SK-N-SH (cell line): ENCODE data around the gene NUDT13. TPM values are rescaled to one million over a fixed set of nuclear protein-coding genes. Genes with fewer than 3 reads are reported as not detected.

Source experiments
- CTCF ChIA-PET: fragments of 300-600, 350-600 bp; formaldehyde crosslinking; extraction: SDS; loops from one replicate; lab custom pipeline; 2021; lab: Yijun Ruan, JAX
- POLR2A ChIA-PET: fragments of 350-600 bp; sonication (Branson Sonifier 250); formaldehyde crosslinking; extraction: SDS; loops from one replicate; lab custom pipeline; 2020; ENCODE audit warnings: antibody characterized with exemption, inconsistent platforms; lab: Yijun Ruan, JAX
- DNase-seq: peaks from one replicate; pipeline ENCODE4 v3.0.0; 2012
- H2AFZ ChIP-seq: fragments of 200-600 bp; sonication (generic); 2 replicates; pipeline ENCODE4 v1.8.1; 2016; ENCODE audit warnings: antibody characterized with exemption, mild to moderate bottlenecking, low read depth
- H3F3A ChIP-seq: fragments of 200-600 bp; sonication (generic); replicated peaks from 2 replicates; pipeline ENCODE3; 2016; ENCODE audit warnings: antibody characterized with exemption, mild to moderate bottlenecking; ENCODE audit not compliant: insufficient read depth
- H3K27ac ChIP-seq, 2 experiments: fragments of 200-500 bp in 1 of 2; fragments of 200-600 bp in 1 of 2; sonication (Bioruptor generic) in 1 of 2; sonication (generic), shearing (Covaris generic) in 1 of 2; 2 replicates each; pipeline versions ENCODE4 v1.5.1 to v1.6.1; 2014 to 2016; ENCODE audit warnings: low read depth in 2 of 2, inconsistent platforms in 1 of 2, low read length in 1 of 2, mild to moderate bottlenecking in 1 of 2, mixed read lengths in 1 of 2
- H3K27me3 ChIP-seq: fragments of 200-600 bp; sonication (generic), shearing (Covaris generic); 2 replicates; pipeline ENCODE4 v1.6.1; 2016; ENCODE audit warnings: mixed run types; ENCODE audit not compliant: insufficient read depth
- H3K36me3 ChIP-seq, 2 experiments: fragments of 200-500 bp in 1 of 2; fragments of 200-600 bp in 1 of 2; sonication (Bioruptor generic) in 1 of 2; sonication (generic) in 1 of 2; replicated peaks in 1 of 2; 2 replicates each; pipeline versions ENCODE3 to v1.5.1; 2014 to 2016; ENCODE audit warnings: low read length in 1 of 2, mild to moderate bottlenecking in 1 of 2; ENCODE audit not compliant: insufficient read depth in 2 of 2, control insufficient read depth in 1 of 2
- H3K4me1 ChIP-seq, 2 experiments: fragments of 200-500 bp in 1 of 2; fragments of 200-600 bp in 1 of 2; sonication (Bioruptor generic) in 1 of 2; sonication (generic), shearing (Covaris generic) in 1 of 2; 2 replicates each; pipeline versions ENCODE4 v1.5.1 to v1.6.1; 2014 to 2016; ENCODE audit warnings: low read depth in 1 of 2, low read length in 1 of 2, mixed run types in 1 of 2; ENCODE audit not compliant: insufficient read depth in 2 of 2, control insufficient read depth in 1 of 2
- H3K4me2 ChIP-seq: fragments of 200-600 bp; sonication (generic), shearing (Covaris generic); 2 replicates; pipeline ENCODE4 v1.6.1; 2017; ENCODE audit warnings: mixed run types
- H3K4me3 ChIP-seq, 2 experiments: fragments of 200-500 bp in 1 of 2; fragments of 200-600 bp in 1 of 2; sonication (Bioruptor generic) in 1 of 2; sonication (generic), shearing (Covaris generic) in 1 of 2; 2 replicates each; pipeline versions ENCODE4 v1.5.1 to v1.8.1; 2014 to 2016; ENCODE audit warnings: low read depth in 2 of 2, inconsistent platforms in 1 of 2, low read length in 1 of 2, mild to moderate bottlenecking in 1 of 2, mixed read lengths in 1 of 2, moderate library complexity in 1 of 2
- H3K79me2 ChIP-seq: fragments of 200-600 bp; sonication (generic); 2 replicates; pipeline ENCODE4 v1.8.1; 2017; ENCODE audit warnings: mild to moderate bottlenecking; ENCODE audit not compliant: insufficient read depth
- H3K9ac ChIP-seq: fragments of 200-600 bp; sonication (generic); 2 replicates; pipeline ENCODE4 v1.6.1; 2017; ENCODE audit warnings: mixed run types
- H3K9me2 ChIP-seq: fragments of 200-600 bp; sonication (generic); 2 replicates; pipeline ENCODE4 v1.6.1; 2017; ENCODE audit warnings: mixed run types
- H3K9me3 ChIP-seq: fragments of 200-600 bp; sonication (generic); 2 replicates; pipeline ENCODE4 v1.6.1; 2017; ENCODE audit warnings: mixed run types, mild to moderate bottlenecking, moderate library complexity
- H4K20me1 ChIP-seq: fragments of 200-600 bp; sonication (generic); 2 replicates; pipeline ENCODE4 v1.6.1; 2017; ENCODE audit warnings: mild to moderate bottlenecking, mixed run types; ENCODE audit not compliant: insufficient read depth
- ELF1 ChIP-seq: IDR thresholded peaks from 2 replicates; pipeline ENCODE4 v1.4.0; 2012
- EP300 ChIP-seq, 2 experiments: IDR thresholded peaks; 2 replicates each; pipeline versions ENCODE4 v1.4.0 to v1.6.1; 2012; ENCODE audit warnings: borderline replicate concordance in 1 of 2, low read depth in 1 of 2, low read length in 1 of 2
- FOXJ3 ChIP-seq: sonication (generic); formaldehyde crosslinking; IDR thresholded peaks from 2 replicates; pipeline ENCODE4 v1.5.1; 2020; ENCODE audit warnings: mild to moderate bottlenecking, missing genetic modification reagents
- FOXM1 ChIP-seq: IDR thresholded peaks from 2 replicates; pipeline ENCODE4 v1.4.0; 2012; ENCODE audit warnings: low read depth, mild to moderate bottlenecking
- GABPA ChIP-seq: IDR thresholded peaks from 2 replicates; pipeline ENCODE4 v1.4.0; 2012; ENCODE audit warnings: low read depth, mild to moderate bottlenecking
- GATA2 ChIP-seq: sonication (generic); formaldehyde crosslinking; IDR thresholded peaks from 2 replicates; pipeline ENCODE4 v1.5.0; 2020; ENCODE audit warnings: mild to moderate bottlenecking, missing genetic modification reagents
- MXI1 ChIP-seq: IDR thresholded peaks from 2 replicates; pipeline ENCODE4 v1.6.1; 2012; ENCODE audit warnings: mild to moderate bottlenecking, low read depth, low read length, improper control_type of control experiment
- NRF1 ChIP-seq: IDR thresholded peaks from 2 replicates; pipeline ENCODE4 v1.6.1; 2012; ENCODE audit warnings: low read depth, mild to moderate bottlenecking, low read length
- SMC3 ChIP-seq: IDR thresholded peaks from 2 replicates; pipeline ENCODE4 v1.6.1; 2012; ENCODE audit warnings: low read depth, low read length, improper control_type of control experiment
- WGBS: methylation state at CpG from one replicate; pipeline ENCODE4 v1.1.6; 2017; ENCODE audit warnings: low lambda C conversion rate; 5-methylcytosine and 5-hydroxymethylcytosine counted together
- polyA plus RNA-seq, 3 experiments: library from polyadenylated mRNA; depleted of rRNA; stranded (reverse); fragments of >200 nt; gene quantifications; 2 replicates each; pipeline ENCODE4 v1.2.3, GENCODE V29; 2012
- TF ChIP-seq, protein P1 (sequence below): IDR thresholded peaks from 2 replicates; pipeline ENCODE4 v1.4.0; 2012; ENCODE audit warnings: low read depth
- TF ChIP-seq, protein P2 (sequence below): IDR thresholded peaks from 2 replicates; pipeline ENCODE4 v1.4.0; 2012; ENCODE audit warnings: low read depth, borderline replicate concordance
- TF ChIP-seq, protein P3 (sequence below): IDR thresholded peaks from 2 replicates; pipeline ENCODE4 v1.6.1; 2012; ENCODE audit warnings: mild to moderate bottlenecking, low read depth, low read length, moderate library complexity
- TF ChIP-seq, protein P4 (sequence below): IDR thresholded peaks from 2 replicates; pipeline ENCODE4; 2012

The NUDT13 gene
- polyA plus RNA-seq, 1 of the 3 experiments (the other 2 are of a cell fraction): 3.4 TPM

DNA sequence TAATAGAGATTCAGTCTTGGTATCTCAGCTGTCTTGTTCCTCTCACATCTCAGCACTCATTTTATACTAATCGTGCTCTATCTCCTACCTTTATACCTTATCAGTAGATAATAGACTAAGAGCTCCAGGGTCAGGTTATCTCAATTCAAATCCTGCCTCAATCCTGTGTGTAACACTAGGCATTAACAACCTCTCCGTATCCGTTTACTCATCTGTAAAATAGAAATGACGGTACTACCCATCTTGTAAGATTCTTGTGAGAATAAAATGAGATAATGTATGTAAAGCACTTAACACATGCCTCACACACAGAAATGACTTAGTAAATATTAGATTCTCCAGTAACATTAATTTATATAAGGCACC lies 13.0 kb upstream of the NUDT13 start:
- TF ChIP-seq FOXM1 (no peak), GATA2 (CRISPR knock-in tag) (peak; percentile 32; the same call in 1 of the 2 replicates)
- peak; percentile 12 for DNase-seq
- peak overlapping the region; percentile 68 for H3K9ac ChIP-seq
- H3K9me2 ChIP-seq: no peaks in the 10 kb centered on the region
- no peaks in the 10 kb centered on the region for H3K36me3 ChIP-seq
- no peaks in the 10 kb centered on the region for H4K20me1 ChIP-seq
- ChIA-PET POLR2A (interaction anchor here (1.0 to 2.7 kb wide), 3 partner anchors 9 to 405 kb away, joined by 3 to 16 read pairs (median 3); partner anchors contain the start of genes MCU and NUDT13), CTCF (interaction anchor here (0.6 to 2.2 kb wide), 9 partner anchors 9 to 62 kb away, joined by 3 to 19 read pairs (median 3); partner anchors contain the start of gene NUDT13)
- H3K4me1 ChIP-seq: peaks cover 4% of the 10 kb centered on the region in 2 experiments; a peak in 3 of 4 replicates
- H3K79me2 ChIP-seq: peaks cover 35% of the 10 kb centered on the region
- H3K27me3 ChIP-seq: no peaks in the 10 kb centered on the region
- peaks cover 29% of the 10 kb centered on the region for H3F3A ChIP-seq
- peak overlapping the region; percentile 87 for H2AFZ ChIP-seq
- 59% methylated on average over 4 of the region's 4 CpGs for WGBS
- no peaks in the 10 kb centered on the region for H3K9me3 ChIP-seq
- peak overlapping the region; percentile 91 to 97 for H3K27ac ChIP-seq
- peak overlapping the region; percentile 44 to 87 for H3K4me3 ChIP-seq
- peak overlapping the region; percentile 61 for H3K4me2 ChIP-seq

DNA sequence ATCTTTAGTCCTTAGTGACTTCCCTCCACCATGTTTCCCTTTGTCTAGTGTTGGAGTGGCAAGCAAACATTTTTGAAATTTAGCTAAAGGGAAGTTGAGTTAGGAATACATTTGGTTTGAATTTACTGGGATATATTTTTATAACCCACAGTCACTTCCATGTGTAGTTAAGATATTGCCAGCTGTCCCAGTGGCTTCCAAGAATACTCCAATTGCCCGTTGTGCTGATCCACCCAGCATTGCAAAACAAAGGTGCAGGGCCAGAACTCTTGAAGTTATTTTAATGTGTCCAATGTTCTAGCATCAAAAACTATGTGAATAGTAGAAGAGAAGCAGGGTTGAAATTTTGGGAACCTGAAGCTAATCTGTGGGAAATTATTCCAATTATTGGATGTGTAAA lies 11.1 kb upstream of the NUDT13 start:
- Histone ChIP-seq H3K9me3 (no peaks in the 10 kb centered on the region), H3K4me3 (no peak overlapping the region), H3F3A (peaks cover 32% of the 10 kb centered on the region), H3K27me3 (no peaks in the 10 kb centered on the region), H2AFZ (no peak overlapping the region), H3K9ac (no peak overlapping the region), H3K79me2 (peaks cover 18% of the 10 kb centered on the region), H4K20me1 (no peaks in the 10 kb centered on the region), H3K4me1 (peaks cover 4% of the 10 kb centered on the region in 2 experiments; a peak in 2 of 4 replicates), H3K9me2 (no peaks in the 10 kb centered on the region), H3K27ac (no peak overlapping the region), H3K36me3 (no peaks in the 10 kb centered on the region), H3K4me2 (no peak overlapping the region)
- POLR2A ChIA-PET: interaction anchor here (0.9 kb wide), 1 partner anchor 11 kb away, joined by 8 read pairs; the partner anchor contains the start of gene NUDT13
- CTCF ChIA-PET: interaction anchor here (1.2 to 2.5 kb wide), 3 partner anchors 11 to 38 kb away, joined by 3 to 13 read pairs (median 4); partner anchors contain the start of gene NUDT13
- WGBS: 100% methylated on average over 1 of the region's 1 CpG
- no peak for TF ChIP-seq NRF1
- no peak for TF ChIP-seq FOXJ3 (CRISPR knock-in tag)
- no peak for TF ChIP-seq EP300 (IDR thresholded peaks at IDR 0.05; ENCODE audit: borderline replicate concordance in 1 of 2, low read depth in 1 of 2, low read length in 1 of 2)
- TF ChIP-seq GABPA: no peak
- TF ChIP-seq, protein P1, sequence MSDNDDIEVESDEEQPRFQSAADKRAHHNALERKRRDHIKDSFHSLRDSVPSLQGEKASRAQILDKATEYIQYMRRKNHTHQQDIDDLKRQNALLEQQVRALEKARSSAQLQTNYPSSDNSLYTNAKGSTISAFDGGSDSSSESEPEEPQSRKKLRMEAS: no peak
- TF ChIP-seq, protein P2, sequence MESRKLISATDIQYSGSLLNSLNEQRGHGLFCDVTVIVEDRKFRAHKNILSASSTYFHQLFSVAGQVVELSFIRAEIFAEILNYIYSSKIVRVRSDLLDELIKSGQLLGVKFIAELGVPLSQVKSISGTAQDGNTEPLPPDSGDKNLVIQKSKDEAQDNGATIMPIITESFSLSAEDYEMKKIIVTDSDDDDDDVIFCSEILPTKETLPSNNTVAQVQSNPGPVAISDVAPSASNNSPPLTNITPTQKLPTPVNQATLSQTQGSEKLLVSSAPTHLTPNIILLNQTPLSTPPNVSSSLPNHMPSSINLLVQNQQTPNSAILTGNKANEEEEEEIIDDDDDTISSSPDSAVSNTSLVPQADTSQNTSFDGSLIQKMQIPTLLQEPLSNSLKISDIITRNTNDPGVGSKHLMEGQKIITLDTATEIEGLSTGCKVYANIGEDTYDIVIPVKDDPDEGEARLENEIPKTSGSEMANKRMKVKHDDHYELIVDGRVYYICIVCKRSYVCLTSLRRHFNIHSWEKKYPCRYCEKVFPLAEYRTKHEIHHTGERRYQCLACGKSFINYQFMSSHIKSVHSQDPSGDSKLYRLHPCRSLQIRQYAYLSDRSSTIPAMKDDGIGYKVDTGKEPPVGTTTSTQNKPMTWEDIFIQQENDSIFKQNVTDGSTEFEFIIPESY: no peak
- no peak for TF ChIP-seq ELF1
- TF ChIP-seq MXI1: no peak
- TF ChIP-seq SMC3: no peak
- TF ChIP-seq, protein P3, sequence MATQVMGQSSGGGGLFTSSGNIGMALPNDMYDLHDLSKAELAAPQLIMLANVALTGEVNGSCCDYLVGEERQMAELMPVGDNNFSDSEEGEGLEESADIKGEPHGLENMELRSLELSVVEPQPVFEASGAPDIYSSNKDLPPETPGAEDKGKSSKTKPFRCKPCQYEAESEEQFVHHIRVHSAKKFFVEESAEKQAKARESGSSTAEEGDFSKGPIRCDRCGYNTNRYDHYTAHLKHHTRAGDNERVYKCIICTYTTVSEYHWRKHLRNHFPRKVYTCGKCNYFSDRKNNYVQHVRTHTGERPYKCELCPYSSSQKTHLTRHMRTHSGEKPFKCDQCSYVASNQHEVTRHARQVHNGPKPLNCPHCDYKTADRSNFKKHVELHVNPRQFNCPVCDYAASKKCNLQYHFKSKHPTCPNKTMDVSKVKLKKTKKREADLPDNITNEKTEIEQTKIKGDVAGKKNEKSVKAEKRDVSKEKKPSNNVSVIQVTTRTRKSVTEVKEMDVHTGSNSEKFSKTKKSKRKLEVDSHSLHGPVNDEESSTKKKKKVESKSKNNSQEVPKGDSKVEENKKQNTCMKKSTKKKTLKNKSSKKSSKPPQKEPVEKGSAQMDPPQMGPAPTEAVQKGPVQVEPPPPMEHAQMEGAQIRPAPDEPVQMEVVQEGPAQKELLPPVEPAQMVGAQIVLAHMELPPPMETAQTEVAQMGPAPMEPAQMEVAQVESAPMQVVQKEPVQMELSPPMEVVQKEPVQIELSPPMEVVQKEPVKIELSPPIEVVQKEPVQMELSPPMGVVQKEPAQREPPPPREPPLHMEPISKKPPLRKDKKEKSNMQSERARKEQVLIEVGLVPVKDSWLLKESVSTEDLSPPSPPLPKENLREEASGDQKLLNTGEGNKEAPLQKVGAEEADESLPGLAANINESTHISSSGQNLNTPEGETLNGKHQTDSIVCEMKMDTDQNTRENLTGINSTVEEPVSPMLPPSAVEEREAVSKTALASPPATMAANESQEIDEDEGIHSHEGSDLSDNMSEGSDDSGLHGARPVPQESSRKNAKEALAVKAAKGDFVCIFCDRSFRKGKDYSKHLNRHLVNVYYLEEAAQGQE: no peak
- TF ChIP-seq, protein P4, sequence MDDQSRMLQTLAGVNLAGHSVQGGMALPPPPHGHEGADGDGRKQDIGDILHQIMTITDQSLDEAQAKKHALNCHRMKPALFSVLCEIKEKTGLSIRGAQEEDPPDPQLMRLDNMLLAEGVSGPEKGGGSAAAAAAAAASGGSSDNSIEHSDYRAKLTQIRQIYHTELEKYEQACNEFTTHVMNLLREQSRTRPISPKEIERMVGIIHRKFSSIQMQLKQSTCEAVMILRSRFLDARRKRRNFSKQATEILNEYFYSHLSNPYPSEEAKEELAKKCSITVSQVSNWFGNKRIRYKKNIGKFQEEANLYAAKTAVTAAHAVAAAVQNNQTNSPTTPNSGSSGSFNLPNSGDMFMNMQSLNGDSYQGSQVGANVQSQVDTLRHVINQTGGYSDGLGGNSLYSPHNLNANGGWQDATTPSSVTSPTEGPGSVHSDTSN: no peak
- no peak for DNase-seq
